HG03342 (cell line): ENCODE data around the gene ANKDD1B.
A peak's percentile ranks its signal among the peaks of the same experiment; 100 is the strongest.

Experiments
- ATAC-seq: cut with Tn5 transposase; IDR thresholded peaks from one replicate; pipeline ENCODE4 v1.9.1; 2021; ENCODE audit warnings: mild to moderate bottlenecking, moderate library complexity; ENCODE audit not compliant: unreplicated experiment

Gene ANKDD1B

DNA sequence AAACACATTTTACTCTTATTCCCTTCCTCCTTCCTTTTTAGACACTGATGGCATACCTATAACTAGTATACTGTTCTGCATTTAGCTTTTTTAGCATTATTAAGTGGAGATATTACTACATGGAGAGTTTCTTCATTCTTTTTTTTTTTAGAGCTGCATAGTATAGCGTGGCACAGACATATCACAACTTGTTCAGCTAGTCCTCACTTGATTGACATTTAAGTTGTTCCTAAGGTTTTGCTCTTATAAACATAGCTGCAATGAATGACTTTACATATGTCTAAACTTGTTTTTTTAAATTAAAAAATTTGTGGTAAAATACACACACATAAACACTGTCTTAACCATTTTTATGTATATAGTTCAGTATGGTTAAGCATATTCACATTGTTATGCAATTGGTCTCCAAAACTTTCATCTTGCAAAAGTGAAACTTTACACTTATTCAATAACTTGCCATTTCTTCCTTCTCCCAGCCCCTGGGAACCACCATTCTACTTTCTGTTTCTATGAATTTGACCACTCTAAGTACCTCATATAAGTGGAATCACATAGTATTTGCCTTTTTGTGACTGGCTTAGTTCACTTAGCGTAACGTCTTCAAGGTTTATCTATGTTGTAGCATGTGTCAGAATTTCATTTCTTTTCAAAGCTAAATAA is 48.7 kb downstream of the ANKDD1B start:
- no peak for ATAC-seq

DNA sequence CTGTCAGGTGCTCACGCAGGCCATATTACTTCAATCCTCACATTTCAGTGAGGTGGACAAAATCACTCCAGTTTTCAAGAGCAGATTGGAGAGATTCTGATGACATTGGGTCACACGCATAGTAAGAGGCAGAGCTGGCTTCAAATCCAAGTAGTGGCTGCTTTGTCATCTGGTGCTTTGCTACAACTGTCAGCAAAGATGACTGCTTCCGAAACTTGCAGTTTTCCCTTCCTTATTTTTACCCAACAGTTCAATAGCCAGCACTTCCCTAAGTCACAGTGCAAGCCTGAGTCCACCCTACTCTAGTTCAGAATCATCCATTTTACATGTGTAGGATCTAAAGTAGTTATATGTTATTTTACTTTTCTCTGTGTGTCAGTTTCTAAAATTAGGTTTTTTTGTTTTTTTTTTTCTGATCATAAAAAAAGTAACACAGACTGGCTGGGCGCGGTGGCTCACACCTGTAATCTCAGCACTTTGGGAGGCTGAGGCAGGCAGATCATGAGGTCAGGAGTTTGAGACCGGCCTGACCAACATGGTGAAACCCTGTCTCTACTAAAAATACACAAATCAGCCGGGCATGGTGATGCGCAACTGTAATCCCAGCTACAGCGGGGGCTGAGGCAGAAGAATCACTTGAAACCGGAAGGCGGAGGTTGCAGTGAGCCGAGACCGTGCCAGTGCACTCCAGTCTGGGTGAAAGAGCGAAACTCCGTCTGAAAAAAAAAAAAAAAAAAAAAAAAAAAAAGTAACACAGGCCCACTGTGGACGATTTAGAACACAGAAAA is 49.6 kb downstream of the ANKDD1B start:
- ATAC-seq: no peak

DNA sequence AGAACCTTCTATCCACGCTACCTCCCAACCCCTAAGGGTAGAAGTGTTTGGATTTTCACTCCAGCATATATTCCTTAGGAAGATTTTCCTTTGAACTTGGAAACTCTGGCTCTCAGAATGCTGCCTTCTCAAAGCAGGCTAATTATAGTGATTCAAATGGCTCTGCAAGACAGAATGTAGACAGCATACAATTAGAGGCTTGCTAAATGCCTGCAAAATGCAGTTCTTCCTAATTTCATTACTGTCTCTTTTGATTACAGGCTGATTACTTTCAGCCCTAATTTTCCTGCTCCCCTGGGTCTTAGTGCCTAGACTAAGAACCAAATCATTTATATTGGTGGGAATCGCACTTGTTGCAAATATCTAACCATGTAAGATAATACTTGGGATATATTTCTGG is 50.8 kb downstream of the ANKDD1B start:
- no peak for ATAC-seq

DNA sequence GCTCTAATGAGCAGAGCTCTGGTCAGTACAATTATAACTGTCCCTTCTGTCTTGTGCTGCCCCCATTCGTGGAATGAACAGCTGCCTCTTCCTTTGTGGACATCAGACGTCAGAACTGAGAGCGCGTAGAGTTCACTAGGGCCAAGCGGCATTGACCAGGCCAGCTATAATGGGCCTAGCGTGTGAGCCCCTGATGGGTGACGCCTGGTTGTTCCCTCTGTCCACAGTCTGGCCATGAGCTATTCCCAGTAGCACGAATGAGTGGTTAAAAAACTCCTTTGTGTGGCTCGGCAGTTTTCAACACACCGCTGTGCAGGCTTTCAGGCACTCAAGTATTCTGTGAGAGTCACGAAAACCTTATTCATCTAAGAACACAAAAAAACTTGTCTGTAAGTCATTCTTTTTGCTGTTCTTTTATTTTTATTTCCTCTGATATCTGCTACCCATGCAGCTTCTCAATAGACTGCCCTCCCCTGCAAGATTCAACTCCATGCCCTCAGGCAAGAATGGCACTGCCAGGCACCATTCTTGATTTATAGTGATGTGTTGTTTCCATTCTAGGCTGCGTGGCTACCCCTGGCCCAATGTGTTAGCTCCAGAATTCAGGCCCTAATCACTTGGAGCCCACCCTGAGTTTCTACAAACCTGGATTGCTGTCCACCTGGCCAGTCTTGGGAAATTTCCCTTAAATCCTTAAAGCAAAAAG is 52.5 kb downstream of the ANKDD1B start:
- no peak for ATAC-seq

DNA sequence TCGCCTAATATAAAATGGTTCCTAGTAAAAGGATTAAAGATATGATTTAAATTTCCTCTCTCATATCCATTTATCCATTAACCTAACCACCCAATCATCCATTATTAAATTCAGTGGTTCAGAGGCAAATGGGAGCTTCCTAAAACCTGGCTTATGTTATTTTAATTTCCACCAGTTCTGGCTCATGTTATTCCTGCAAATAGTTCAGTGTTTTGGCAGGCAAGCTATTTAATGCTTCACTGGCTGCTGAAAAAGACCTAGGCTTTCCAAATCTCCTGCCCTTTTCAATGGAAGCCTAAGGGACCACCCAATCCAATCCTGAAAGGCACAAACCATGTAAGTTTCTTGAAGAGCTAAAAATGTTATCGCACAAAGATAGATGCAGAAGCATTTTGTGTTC is 53.7 kb downstream of the ANKDD1B start:
- ATAC-seq: no peak

DNA sequence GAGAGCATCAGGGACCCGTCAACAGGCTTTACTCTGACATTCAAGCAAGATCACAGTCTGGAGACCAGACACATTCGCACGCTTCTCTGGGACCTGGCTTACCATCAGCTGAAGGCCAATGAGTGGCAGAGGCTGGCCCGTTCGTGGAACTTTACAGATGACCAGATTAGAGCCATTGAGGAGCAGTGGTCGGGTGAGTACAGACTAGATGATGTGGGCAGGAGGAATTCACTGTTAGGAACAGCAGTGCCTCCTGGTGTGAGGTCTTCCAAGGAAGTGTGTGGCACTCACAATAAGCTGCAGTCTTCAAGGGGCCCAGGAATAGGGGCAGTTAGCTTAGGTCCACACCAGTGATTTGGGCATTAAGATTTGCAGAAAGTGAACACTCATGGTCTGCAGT is 55.5 kb downstream of the ANKDD1B start:
- no peak for ATAC-seq

DNA sequence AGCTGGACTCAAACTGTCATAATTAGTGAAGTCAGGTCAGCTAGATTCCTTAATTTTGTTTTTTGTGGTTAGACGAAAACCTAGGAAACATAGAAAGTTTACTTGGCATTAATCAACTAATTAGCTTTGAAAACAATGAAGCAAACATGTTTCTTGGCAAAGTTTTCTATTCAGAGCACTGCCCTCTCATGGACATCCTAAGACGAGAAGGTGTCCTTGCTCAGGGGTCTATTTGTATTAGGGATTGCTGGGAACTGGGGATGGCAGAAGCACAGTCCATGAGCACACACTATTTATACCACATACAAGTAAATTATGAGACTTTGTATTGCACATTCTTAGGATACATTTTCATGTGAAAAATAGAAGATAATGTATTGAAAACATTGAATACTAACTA is 56.3 kb downstream of the ANKDD1B start:
- ATAC-seq: no peak

DNA sequence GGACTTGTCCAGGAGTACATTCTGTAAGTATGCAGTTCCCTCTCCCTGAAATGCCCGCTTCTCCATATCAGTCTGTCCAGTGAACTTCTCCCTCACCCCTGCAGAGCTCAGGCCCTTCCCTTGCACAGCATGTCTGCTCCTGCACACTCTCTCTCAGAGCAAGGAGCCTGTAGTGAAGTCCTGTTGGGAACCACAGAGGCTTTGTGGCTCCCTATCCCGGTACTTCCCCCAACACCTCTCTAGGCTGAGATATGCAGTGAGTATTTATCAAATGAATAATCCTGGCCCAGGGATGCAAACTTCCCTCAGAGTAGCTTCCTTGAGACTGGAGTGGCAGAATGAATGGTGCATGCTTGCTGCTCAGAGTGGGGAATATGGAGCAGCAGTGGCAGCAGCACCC is 57.2 kb downstream of the ANKDD1B start:
- peak; percentile 1 for ATAC-seq

DNA sequence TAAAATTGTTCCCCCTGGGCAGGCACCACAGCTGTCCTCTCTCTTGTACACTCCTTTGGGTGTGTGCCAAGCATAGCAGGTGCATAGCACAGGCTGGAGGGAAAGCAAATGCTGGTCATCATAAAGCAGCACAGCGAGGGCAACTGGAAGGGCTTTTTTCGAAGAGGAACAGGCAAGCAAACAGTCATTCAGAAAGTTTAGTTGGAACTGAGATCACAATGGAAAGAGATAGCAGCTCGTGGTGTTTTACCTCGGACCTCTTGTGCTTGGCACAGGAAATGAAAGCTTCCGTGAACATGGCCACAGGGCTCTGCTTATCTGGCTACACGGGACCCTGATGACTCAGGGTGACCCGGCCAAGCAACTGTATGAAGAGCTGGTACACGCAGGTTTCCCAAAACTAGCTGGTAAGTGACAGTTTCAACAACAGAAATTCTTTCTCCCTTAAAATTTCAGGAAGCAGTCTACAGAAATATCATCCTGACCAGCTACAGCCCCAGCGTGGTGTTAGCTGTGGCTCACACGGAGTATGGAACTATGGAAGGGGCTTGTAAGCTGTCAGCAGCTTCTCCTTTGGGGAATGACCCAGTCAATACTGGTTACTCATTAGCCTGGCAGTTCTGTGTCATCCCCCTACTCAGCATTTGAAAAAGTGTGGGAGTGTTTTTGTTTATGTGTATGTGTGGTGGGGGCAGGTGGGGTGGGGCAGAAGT is 57.9 kb downstream of the ANKDD1B start:
- ATAC-seq: peak; percentile 86

DNA sequence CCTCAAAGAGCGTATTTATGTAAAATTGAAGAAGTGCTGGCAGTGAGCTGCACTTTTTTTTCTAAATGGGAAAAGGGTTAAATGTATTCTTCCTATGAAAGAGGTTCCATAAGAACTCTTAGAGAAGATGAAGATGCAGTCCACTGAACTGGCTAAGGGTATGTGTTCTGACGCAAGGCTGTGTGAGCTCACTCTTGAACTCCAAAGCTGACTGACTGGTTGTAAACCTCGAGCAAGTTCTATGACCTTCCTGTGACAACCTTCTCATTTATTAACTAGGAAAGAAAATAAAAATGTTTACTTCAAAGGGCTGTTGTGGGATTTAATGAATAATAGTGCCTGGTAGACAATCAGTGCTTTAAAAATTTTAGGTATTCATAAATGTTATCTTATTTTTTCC is 59.3 kb downstream of the ANKDD1B start:
- ATAC-seq: no peak

DNA sequence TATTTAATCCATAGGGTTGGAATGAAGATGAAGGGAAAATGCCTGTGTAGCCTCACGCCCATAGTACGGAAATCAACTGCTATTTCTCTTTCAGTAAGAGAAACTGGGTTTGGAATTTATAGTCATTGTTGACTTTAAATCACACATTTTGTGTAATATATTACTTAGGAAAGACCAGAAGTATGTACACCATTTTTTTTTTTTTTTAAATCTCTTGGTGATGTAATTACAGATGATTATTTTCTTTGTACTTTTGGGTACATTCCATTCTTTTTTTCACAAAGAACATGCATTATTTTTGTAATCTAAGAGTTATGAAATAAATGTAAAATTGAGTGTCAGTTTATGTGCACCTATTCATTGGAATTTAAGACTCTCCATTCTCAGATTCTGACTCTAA is 60.3 kb downstream of the ANKDD1B start:
- ATAC-seq: no peak

DNA sequence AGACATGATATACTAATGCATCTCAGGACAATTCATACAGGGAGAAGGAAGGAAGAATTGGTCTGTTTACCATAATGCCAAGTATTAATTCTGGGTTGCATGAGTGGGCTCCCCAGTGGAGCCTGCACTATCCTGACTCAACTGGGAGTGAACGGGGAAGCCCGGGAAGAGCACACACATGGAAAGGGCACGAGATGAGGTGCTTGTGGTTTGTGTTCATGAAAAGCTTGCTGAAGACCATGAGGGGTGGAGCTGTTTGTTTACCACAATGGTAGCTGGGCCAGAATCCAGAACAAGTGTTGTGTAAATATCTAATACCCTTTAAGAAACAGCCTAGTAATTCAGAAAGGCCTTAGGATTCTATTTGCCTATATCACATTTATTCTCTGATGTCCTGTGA is 61.4 kb downstream of the ANKDD1B start:
- ATAC-seq: no peak

DNA sequence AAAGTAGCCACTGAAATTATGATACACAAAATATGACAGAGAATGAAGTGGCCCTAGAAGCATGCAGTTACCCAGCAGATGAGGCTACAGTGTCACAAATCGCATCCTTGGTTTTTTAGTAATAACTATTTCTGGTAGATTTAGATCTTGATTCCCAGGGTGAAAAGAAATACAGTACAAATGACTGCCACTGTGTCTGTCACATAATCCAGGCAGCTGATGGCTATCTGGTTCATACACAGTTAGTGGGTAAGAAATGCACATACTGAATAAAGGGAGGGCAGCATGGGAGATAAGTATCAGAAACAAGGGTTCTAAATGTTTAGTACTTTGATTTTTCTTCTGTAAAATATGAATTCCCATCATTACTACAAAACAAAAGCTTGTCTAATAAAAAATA is 64.5 kb downstream of the ANKDD1B start:
- ATAC-seq: no peak

DNA sequence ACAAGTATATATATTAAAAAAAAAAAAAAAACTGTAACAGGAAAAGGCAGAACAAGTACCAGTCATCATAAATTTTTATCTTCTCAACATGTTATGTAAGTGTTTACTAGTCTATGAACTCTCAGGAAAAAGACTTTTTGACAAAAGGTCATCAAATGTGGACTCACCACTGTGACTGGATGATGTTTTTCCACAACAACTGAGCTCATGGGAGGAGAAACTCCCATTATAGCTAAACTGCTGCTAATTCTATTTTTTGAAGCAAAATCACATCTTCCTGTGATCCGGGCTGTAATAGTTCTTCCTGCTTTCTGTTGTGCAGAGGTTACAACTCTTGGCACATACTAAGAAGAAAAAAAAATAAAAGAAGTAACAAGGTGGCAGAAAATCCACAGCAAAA is 66.4 kb downstream of the ANKDD1B start:
- no peak for ATAC-seq

DNA sequence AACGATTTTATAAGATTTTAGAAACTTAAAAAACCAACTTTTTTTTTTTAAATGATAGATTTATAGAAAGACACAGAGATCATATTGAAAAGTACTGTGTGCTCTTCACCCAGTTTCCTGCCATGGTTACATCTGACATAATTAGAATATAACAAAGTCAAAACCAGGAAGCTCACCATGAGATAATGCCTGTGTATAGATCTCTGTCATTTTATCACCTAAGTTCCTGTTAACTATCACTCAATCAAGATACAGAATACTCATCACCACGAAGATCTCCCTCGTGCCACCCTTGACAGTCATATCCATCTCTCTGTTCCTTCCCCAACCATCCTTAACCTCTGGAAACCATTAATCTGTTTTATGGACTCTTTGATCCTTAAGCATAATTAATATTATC is 66.9 kb downstream of the ANKDD1B start:
- no peak for ATAC-seq

DNA sequence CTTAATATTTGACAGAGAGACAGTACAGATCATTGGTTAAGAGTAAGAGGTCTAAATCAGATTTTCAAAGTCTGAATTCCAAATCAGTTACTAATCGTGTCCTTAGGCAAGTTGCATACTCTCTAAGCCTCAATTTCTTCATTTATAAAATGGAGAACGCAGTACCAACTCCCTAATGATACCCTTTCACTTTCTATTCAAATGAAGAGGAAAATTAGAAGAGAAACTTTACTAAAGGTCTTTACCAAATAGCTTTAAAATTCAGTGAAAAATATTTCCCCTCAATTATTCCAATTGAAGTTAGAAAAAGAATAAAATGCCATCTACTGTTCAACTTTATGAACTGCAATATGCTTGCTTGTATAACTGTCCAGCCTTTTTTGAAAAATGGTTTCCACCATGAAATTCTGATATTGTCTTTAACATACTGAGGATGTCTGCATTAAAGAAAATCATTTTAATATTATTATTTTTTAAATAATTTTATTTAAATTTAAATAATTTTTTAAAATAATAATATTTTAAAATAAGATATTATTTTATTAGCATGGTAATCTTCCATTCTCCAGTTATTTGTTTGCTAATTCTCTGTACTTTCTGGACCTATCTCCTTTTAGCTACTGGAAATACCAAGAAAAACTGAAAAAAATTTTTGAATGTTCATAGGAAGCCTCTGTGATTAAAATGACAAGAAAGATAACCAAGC is 70.0 kb downstream of the ANKDD1B start:
- ATAC-seq: no peak

DNA sequence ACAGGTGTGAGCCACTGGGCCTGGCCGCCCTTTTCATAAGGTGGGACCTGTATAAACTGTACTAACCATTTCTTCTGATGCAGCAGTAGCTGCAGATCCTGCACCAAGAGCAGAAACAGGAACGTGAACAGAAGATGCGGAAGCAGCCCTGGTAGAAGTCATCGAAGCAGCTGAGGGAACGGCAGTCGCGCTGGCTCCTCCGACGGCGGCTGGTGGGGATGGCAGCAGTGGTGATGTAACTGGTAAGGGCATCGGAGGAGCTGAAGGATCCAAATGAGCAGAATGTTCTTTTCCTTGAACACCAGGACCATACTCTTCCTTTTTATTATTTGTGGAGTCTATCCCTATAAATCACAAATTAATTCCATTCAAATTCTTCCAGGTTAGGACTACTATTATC is 73.9 kb downstream of the ANKDD1B start:
- no peak for ATAC-seq

DNA sequence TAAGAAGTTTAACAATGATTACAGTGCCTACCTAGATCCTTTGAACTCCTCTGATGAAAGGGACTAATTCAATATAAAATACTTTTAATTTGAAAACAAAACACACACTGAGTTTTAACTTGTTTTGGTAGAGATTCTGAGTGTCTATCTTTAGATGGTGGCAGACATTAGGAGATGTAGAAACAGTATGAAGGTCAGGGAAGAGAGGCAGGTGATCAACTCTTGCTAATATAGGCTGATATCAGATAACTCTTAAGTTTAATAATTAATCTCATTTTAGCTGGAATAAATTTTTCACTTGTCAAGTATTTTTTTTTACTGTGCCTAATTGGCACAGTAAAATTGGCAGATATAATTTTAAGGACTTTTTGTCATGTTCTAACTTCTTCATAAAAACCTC is 75.2 kb downstream of the ANKDD1B start:
- ATAC-seq: no peak

DNA sequence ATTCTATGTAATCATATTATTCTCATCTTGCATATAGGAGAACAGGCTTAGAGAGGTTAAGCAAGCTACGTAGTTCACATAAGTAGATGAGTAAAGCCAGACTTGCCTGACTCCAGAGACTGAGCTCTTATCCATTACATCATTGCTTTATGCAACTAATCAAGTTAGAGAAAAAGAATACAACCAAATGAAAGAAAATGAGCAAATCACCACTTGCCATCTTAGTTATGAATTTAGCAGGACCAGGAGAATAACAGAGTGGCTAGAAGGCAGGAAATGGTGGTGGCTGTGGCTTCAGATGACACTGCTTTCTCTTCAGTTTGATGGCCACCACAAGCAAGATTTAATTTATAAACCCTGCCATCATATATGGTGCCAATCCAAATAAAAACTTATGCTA is 79.4 kb downstream of the ANKDD1B start:
- ATAC-seq: no peak

DNA sequence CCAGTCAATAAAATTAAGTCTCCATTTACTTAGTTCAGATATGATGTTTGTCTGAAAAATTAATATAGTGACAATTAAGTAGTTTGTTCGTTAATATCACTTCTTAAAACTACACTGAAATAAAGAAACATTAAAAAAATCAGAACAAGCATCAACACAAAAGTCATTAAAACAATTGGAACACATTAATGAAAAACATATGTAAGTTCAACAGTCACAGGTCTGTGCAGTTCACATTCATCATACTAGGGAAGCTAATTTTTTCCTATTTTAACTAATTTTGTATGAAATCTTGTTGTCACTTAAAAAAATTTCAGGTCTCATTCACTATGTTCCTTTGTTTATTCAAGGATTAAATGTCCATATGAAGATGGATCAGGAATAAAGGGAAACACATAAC is 83.5 kb downstream of the ANKDD1B start:
- no peak for ATAC-seq
